OCI-LY7 (cell line): Measurements from ENCODE around the gene UAP1L1. TPM values are rescaled to one million over a fixed set of nuclear protein-coding genes. Genes with fewer than 3 reads are reported as not detected.

ENCODE experiments used
- BruUV-seq: library from RNA; stranded (reverse); fragments of 400-500 nt; replicated peaks from 2 replicates; lab custom pipeline; 2021; lab: Mats Ljungman, UMichigan
- CTCF ChIA-PET: fragments of 300-600 bp; sonication (Branson Sonifier 250); formaldehyde crosslinking; loops from one replicate; lab custom pipeline; 2022; ENCODE audit warnings: antibody characterized with exemption; ENCODE audit not compliant: unreplicated experiment; lab: Charles Lee
- POLR2A ChIA-PET: fragments of 300-600 bp; sonication (Branson Sonifier 250); formaldehyde crosslinking; loops from one replicate; lab custom pipeline; 2022; ENCODE audit warnings: antibody characterized with exemption; lab: Charles Lee
- DNase-seq: peaks from one replicate; pipeline ENCODE4 v3.0.0-alpha.2; 2015; ENCODE audit warnings: low spot score
- H2AFZ ChIP-seq: fragments of 200-600 bp; sonication (generic), shearing (Covaris generic); 2 replicates; pipeline ENCODE4 v1.6.1; 2014; ENCODE audit warnings: mild to moderate bottlenecking, antibody characterized with exemption, low read length, moderate library complexity
- H3K27ac ChIP-seq: fragments of 200-600 bp; sonication (generic); 2 replicates; pipeline ENCODE4 v1.5.1; 2014; ENCODE audit warnings: mixed run types, low read depth, mild to moderate bottlenecking, moderate library complexity, low read length, inconsistent platforms; ENCODE audit not compliant: poor library complexity, severe bottlenecking
- H3K36me3 ChIP-seq: fragments of 200-600 bp; sonication (generic); 2 replicates; pipeline ENCODE4 v1.6.1; 2014; ENCODE audit warnings: mild to moderate bottlenecking, antibody characterized with exemption, low read length, moderate library complexity, mixed read lengths; ENCODE audit not compliant: insufficient read depth
- H3K4me1 ChIP-seq: fragments of 200-600 bp; sonication (generic); 2 replicates; pipeline ENCODE4 v1.5.1; 2014; ENCODE audit warnings: mild to moderate bottlenecking, low read length; ENCODE audit not compliant: insufficient read depth, poor library complexity, severe bottlenecking
- H3K4me2 ChIP-seq: fragments of 200-600 bp; sonication (generic); 2 replicates; pipeline ENCODE4 v1.6.1; 2014; ENCODE audit warnings: mild to moderate bottlenecking, low read length
- H3K4me3 ChIP-seq: fragments of 200-600 bp; sonication (generic); 2 replicates; pipeline ENCODE4 v1.5.1; 2014; ENCODE audit warnings: mild to moderate bottlenecking, low read depth, low read length; ENCODE audit not compliant: poor library complexity, severe bottlenecking
- H3K79me2 ChIP-seq: fragments of 200-600 bp; sonication (generic); 2 replicates; pipeline ENCODE4 v1.6.1; 2016; ENCODE audit warnings: low read depth, mild to moderate bottlenecking, low read length, moderate library complexity, mixed read lengths; ENCODE audit not compliant: insufficient read depth
- H3K9me2 ChIP-seq: fragments of 200-600 bp; sonication (generic); 2 replicates; pipeline ENCODE4 v1.6.1; 2016; ENCODE audit warnings: mild to moderate bottlenecking, low read length, mixed read lengths; ENCODE audit not compliant: insufficient read depth
- H3K9me3 ChIP-seq: fragments of 200-600 bp; sonication (generic); 2 replicates; pipeline ENCODE4 v1.6.1; 2014; ENCODE audit warnings: mild to moderate bottlenecking, mixed run types, low read length, mixed read lengths
- H4K20me1 ChIP-seq: fragments of 200-600 bp; sonication (generic); 2 replicates; pipeline ENCODE4 v1.6.1; 2014; ENCODE audit warnings: mild to moderate bottlenecking, antibody characterized with exemption, low read length, moderate library complexity, mixed read lengths; ENCODE audit not compliant: insufficient read depth
- EZH2phosphoT487 ChIP-seq: fragments of 200-600 bp; sonication (generic); IDR thresholded peaks from 2 replicates; pipeline ENCODE4 v1.6.1; 2018; ENCODE audit warnings: low read depth, borderline replicate concordance, mild to moderate bottlenecking, mixed run types, antibody characterized with exemption, low read length, moderate library complexity, mixed read lengths
- intact Hi-C: fragments of 100-400 bp; cut with micrococcal nuclease; formaldehyde crosslinking; loops from one replicate; pipeline ENCODE4 v1.10.0; 2022; ENCODE audit not compliant: unreplicated experiment
- total RNA-seq, 2 experiments: library from RNA; depleted of rRNA in 1 of 2; stranded (reverse); fragments of >200 nt in 1 of 2; shearing (Covaris generic) in 1 of 2; gene quantifications; 2 replicates each; pipeline ENCODE4 v1.2.3, GENCODE V29; 2014 to 2022
- TF ChIP-seq, protein P1 (sequence below): fragments of 200-600 bp; sonication (generic); conservative IDR thresholded peaks from 2 replicates; pipeline ENCODE4 v1.5.1; 2014; ENCODE audit warnings: mild to moderate bottlenecking, antibody characterized with exemption, low read length, moderate library complexity, mixed read lengths

Gene UAP1L1
- total RNA-seq, 2 experiments from 2014 or later = 5.7 to 16.7 TPM

DNA sequence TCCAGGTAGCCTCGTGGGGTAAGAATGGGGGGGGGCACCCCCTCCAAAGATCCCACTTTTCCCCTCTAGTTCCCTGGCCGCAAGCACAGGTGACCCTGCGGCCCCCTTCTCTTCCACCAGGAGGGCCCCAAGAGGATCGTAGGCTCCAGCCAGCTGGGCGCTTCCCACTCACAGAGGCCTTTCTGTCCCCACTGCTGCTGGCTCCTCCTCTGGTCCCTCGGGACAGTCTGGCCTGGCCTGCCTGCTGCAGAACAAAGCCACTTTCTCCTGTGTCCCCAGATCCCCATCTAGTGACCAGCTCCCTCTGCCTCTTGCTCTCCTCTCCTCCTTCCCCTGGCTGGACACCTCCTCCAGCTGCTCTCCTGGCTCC, 6.4 kb upstream of the UAP1L1 start:
- TF ChIP-seq EZH2phosphoT487 = no peak
- TF ChIP-seq, protein P1, sequence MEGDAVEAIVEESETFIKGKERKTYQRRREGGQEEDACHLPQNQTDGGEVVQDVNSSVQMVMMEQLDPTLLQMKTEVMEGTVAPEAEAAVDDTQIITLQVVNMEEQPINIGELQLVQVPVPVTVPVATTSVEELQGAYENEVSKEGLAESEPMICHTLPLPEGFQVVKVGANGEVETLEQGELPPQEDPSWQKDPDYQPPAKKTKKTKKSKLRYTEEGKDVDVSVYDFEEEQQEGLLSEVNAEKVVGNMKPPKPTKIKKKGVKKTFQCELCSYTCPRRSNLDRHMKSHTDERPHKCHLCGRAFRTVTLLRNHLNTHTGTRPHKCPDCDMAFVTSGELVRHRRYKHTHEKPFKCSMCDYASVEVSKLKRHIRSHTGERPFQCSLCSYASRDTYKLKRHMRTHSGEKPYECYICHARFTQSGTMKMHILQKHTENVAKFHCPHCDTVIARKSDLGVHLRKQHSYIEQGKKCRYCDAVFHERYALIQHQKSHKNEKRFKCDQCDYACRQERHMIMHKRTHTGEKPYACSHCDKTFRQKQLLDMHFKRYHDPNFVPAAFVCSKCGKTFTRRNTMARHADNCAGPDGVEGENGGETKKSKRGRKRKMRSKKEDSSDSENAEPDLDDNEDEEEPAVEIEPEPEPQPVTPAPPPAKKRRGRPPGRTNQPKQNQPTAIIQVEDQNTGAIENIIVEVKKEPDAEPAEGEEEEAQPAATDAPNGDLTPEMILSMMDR = no peak
- Histone ChIP-seq H2AFZ (peak overlapping the region; percentile 63; the same call in 1 of the 2 replicates), H3K9me3 (no peaks in the 10 kb centered on the region), H3K4me2 (peak overlapping the region; percentile 86), H3K79me2 (peaks cover 14% of the 10 kb centered on the region; the same call in 1 of the 2 replicates), H3K27ac (peak overlapping the region; percentile 57), H3K4me1 (peaks cover 29% of the 10 kb centered on the region), H3K36me3 (no peaks in the 10 kb centered on the region), H3K4me3 (peak overlapping the region; percentile 75), H3K9me2 (no peaks in the 10 kb centered on the region), H4K20me1 (no peaks in the 10 kb centered on the region)
- TSS peak; percentile 29 for BruUV-seq
- POLR2A ChIA-PET = interaction anchor here (0.5 to 3.1 kb wide), 11 partner anchors 11 to 153 kb away, joined by 3 to 13 read pairs (median 4); partner anchors contain the start of gene MAN1B1
- DNase-seq = peak; percentile 42
- CTCF ChIA-PET = no interaction called here
- intact Hi-C loops = loop anchor here (1.0 kb wide), 1 partner anchor 15 kb away; the partner anchor contains the start of gene MAN1B1

DNA sequence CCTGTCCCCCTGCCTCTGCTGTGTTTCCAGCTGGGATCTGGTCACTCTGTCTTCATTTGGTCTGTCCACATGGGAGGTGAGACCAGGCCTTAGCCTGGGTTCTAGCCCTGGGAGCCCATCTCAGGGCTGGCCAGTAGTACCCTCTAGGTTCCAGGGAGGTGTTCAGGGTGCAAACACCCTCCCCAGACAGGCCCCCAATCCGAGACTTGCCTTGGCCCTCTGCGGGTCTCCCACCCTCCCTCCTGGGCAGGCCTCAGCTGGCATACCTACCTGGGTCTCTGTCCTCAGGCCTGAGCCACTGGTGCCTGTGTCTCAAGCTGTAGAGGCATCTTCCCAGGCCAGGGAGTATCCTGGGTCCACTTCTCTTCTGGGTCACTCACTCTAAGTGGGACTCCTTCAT, 6.0 kb upstream of the UAP1L1 start:
- BruUV-seq = no TSS peak
- Histone ChIP-seq H3K4me1 (peaks cover 29% of the 10 kb centered on the region), H3K9me3 (no peaks in the 10 kb centered on the region), H3K4me3 (peak overlapping the region; percentile 75), H3K36me3 (no peaks in the 10 kb centered on the region), H3K4me2 (peak overlapping the region; percentile 86), H3K27ac (peak overlapping the region; percentile 57), H3K9me2 (no peaks in the 10 kb centered on the region), H4K20me1 (no peaks in the 10 kb centered on the region), H2AFZ (no peak overlapping the region; the same call in 1 of the 2 replicates), H3K79me2 (peaks cover 14% of the 10 kb centered on the region; the same call in 1 of the 2 replicates)
- ChIA-PET POLR2A (interaction anchor here (0.5 to 3.1 kb wide), 8 partner anchors 11 to 152 kb away, joined by 3 to 13 read pairs (median 4); partner anchors contain the start of gene MAN1B1), CTCF (interaction anchor here (0.7 kb wide), 1 partner anchor 42 kb away, joined by 3 read pairs; no protein-coding TSS in a partner anchor)
- no peak for DNase-seq
- TF ChIP-seq, protein P1 = no peak
- TF ChIP-seq EZH2phosphoT487 = no peak
- intact Hi-C loops = no loop called here

DNA sequence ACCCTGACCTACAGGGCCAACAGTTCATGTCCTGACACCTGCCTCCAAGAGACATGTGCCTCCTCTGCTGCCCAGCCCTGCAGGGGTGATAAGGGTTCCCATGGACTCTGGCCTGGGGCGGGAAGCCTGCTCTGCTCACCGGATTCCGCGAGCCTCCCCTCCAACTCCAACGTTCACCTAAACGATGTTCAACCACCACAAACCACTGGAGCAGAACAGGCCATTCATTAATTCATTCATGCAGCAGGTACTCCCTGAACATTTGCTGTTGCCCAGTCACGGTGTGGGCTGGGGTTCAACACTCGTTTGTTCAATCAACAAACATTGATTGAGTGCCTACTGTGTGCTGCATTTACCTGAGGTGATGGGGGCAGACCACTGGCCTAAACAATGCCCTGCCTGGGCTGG, 3.3 kb upstream of the UAP1L1 start:
- DNase-seq = no peak
- no peak overlapping the region for H3K4me2 ChIP-seq
- no peak overlapping the region for H3K4me3 ChIP-seq
- H3K9me3 ChIP-seq = no peaks in the 10 kb centered on the region
- CTCF ChIA-PET = no interaction called here
- H2AFZ ChIP-seq = no peak overlapping the region
- H3K9me2 ChIP-seq = no peaks in the 10 kb centered on the region
- POLR2A ChIA-PET = interaction anchor here (1.0 kb wide), 1 partner anchor 13 kb away, joined by 3 read pairs; the partner anchor contains the start of gene MAN1B1
- no TSS peak for BruUV-seq
- no peak for TF ChIP-seq EZH2phosphoT487
- TF ChIP-seq, protein P1 = no peak
- peaks cover 7% of the 10 kb centered on the region; the same call in 1 of the 2 replicates for H3K79me2 ChIP-seq
- intact Hi-C loops = no loop called here
- H3K36me3 ChIP-seq = no peaks in the 10 kb centered on the region
- peaks cover 29% of the 10 kb centered on the region for H3K4me1 ChIP-seq
- H4K20me1 ChIP-seq = no peaks in the 10 kb centered on the region
- no peak overlapping the region for H3K27ac ChIP-seq
